BLaER1 treated with 17β-estradiol and CSF1 and Interleukin-3, amounts not matched to agents 10 nM and 100 nM (cell line): Measurements from ENCODE around the gene MYO1A.
"Not testable (repeated sequence)": the region's sequence is repeated elsewhere in the genome, so short reads cannot be mapped to it uniquely, and the experiment has no call there.

ENCODE experiments used
- H3K27ac ChIP-seq, 11 experiments: shearing (Covaris generic); formaldehyde crosslinking; 2 replicates each; pipeline ENCODE4 v1.8.1; 2022
- H3K27me3 ChIP-seq, 11 experiments: shearing (Covaris generic); formaldehyde crosslinking; 2 replicates each; pipeline ENCODE4 v1.8.1; 2022
- H3K36me3 ChIP-seq, 11 experiments: shearing (Covaris generic); formaldehyde crosslinking; 2 replicates each; pipeline ENCODE4 v1.8.1; 2022
- H3K4me1 ChIP-seq, 10 experiments: shearing (Covaris generic); formaldehyde crosslinking; 2 replicates each; pipeline ENCODE4 v1.8.1; 2022
- H3K4me2 ChIP-seq, 11 experiments: shearing (Covaris generic); formaldehyde crosslinking; 2 replicates each; pipeline ENCODE4 v1.8.1; 2022
- H3K4me3 ChIP-seq, 10 experiments: shearing (Covaris generic); formaldehyde crosslinking; 2 replicates each; pipeline ENCODE4 v1.8.1; 2022
- H3K9ac ChIP-seq, 11 experiments: shearing (Covaris generic); formaldehyde crosslinking; 2 replicates each; pipeline ENCODE4 v1.8.1; 2022
- H3K9me3 ChIP-seq, 11 experiments: shearing (Covaris generic); formaldehyde crosslinking; replicated peaks in 1 of 11; 2 replicates each; pipeline ENCODE4 v1.8.1; 2022
- H4K20me1 ChIP-seq, 11 experiments: shearing (Covaris generic); formaldehyde crosslinking; 2 replicates each; pipeline ENCODE4 v1.8.1; 2022
- Cebpa-rat ChIP-seq, 11 experiments: shearing (Covaris generic); IDR thresholded peaks; 2 replicates each; pipeline ENCODE4 v1.8.1; 2022

The MYO1A gene

GRCh38 chr12:57039016-57039798, 10.7 kb downstream of the MYO1A start:
- H3K4me2 ChIP-seq = peak overlapping the region in 3 of 11 experiments; percentile 6 to 47 (median 42); a peak in 4 of 22 replicates
- no peaks in the 10 kb centered on the region for H3K9me3 ChIP-seq
- no peaks in the 10 kb centered on the region for H3K36me3 ChIP-seq
- H3K4me3 ChIP-seq = no peak overlapping the region
- H3K27me3 ChIP-seq = no peaks in the 10 kb centered on the region
- peaks cover 0 to 24% (median 4%) of the 10 kb centered on the region in 10 experiments; a peak in 9 of 20 replicates for H3K4me1 ChIP-seq
- H4K20me1 ChIP-seq = no peaks in the 10 kb centered on the region
- H3K9ac ChIP-seq = no peak overlapping the region
- no peak for TF ChIP-seq Cebpa-rat (IDR thresholded peaks at IDR 0.05)
- no peak overlapping the region for H3K27ac ChIP-seq

- no peaks in the 10 kb centered on the region for H3K27me3 ChIP-seq
- no peak overlapping the region for H3K4me3 ChIP-seq
- no peak overlapping the region for H3K9ac ChIP-seq
- no peak overlapping the region for H3K4me2 ChIP-seq
- no peak for TF ChIP-seq Cebpa-rat (IDR thresholded peaks at IDR 0.05)
- no peaks in the 10 kb centered on the region for H3K9me3 ChIP-seq
- no peak overlapping the region for H3K27ac ChIP-seq
- H3K4me1 ChIP-seq = peaks cover 0 to 24% (median 4%) of the 10 kb centered on the region in 10 experiments; a peak in 9 of 20 replicates
- no peaks in the 10 kb centered on the region for H3K36me3 ChIP-seq
- no peaks in the 10 kb centered on the region for H4K20me1 ChIP-seq
Measured at GRCh38 chr12:57037264-57037663, 12.7 kb downstream of the MYO1A start.

GRCh38 chr12:57033431-57033830, 16.5 kb downstream of the MYO1A start:
- H3K27ac ChIP-seq = no peak overlapping the region
- H4K20me1 ChIP-seq = no peaks in the 10 kb centered on the region
- H3K36me3 ChIP-seq = no peaks in the 10 kb centered on the region
- no peak overlapping the region for H3K4me3 ChIP-seq
- no peaks in the 10 kb centered on the region for H3K9me3 ChIP-seq
- no peak overlapping the region for H3K4me2 ChIP-seq
- no peak overlapping the region for H3K9ac ChIP-seq
- H3K4me1 ChIP-seq = peaks cover 11 to 17% (median 13%) of the 10 kb centered on the region in 10 experiments
- TF ChIP-seq Cebpa-rat (IDR thresholded peaks at IDR 0.05) = no peak
- no peaks in the 10 kb centered on the region for H3K27me3 ChIP-seq

GRCh38 chr12:57031789-57032188, 18.1 kb downstream of the MYO1A start:
- Histone ChIP-seq H3K4me2 (peak overlapping the region in 7 of 11 experiments; percentile 37 to 60 (median 51); a peak in 10 of 22 replicates), H3K4me1 (peaks cover 11 to 22% (median 16%) of the 10 kb centered on the region in 10 experiments), H3K27me3 (no peaks in the 10 kb centered on the region), H3K36me3 (no peaks in the 10 kb centered on the region), H3K9me3 (no peaks in the 10 kb centered on the region), H3K4me3 (no peak overlapping the region), H3K9ac (no peak overlapping the region), H3K27ac (no peak overlapping the region), H4K20me1 (no peaks in the 10 kb centered on the region)
- TF ChIP-seq Cebpa-rat (IDR thresholded peaks at IDR 0.05) = no peak

GRCh38 chr12:57031138-57031725, 18.7 kb downstream of the MYO1A start:
- Histone ChIP-seq H3K4me2 (peak overlapping the region; percentile 37 to 60 (median 52)), H3K4me1 (peaks cover 11 to 22% (median 16%) of the 10 kb centered on the region in 10 experiments), H3K27ac (peak overlapping the region in 2 of 11 experiments; percentile 25 to 40; a peak in 1 of 22 replicates), H3K27me3 (no peaks in the 10 kb centered on the region), H4K20me1 (no peaks in the 10 kb centered on the region), H3K9me3 (no peaks in the 10 kb centered on the region), H3K36me3 (no peaks in the 10 kb centered on the region), H3K9ac (no peak overlapping the region), H3K4me3 (no peak overlapping the region)
- TF ChIP-seq Cebpa-rat (IDR thresholded peaks at IDR 0.05) = no peak

- Histone ChIP-seq H3K4me1 (peaks cover 11 to 22% (median 16%) of the 10 kb centered on the region in 10 experiments), H3K27me3 (no peaks in the 10 kb centered on the region), H3K27ac (no peak overlapping the region), H3K9me3 (no peaks in the 10 kb centered on the region), H3K4me2 (no peak overlapping the region), H4K20me1 (no peaks in the 10 kb centered on the region), H3K36me3 (no peaks in the 10 kb centered on the region), H3K4me3 (no peak overlapping the region), H3K9ac (no peak overlapping the region)
- no peak for TF ChIP-seq Cebpa-rat (IDR thresholded peaks at IDR 0.05)
Measured at GRCh38 chr12:57029457-57029856, 20.5 kb downstream of the MYO1A start.

GRCh38 chr12:57027805-57028153, 22.1 kb downstream of the MYO1A start:
- TF ChIP-seq Cebpa-rat (IDR thresholded peaks at IDR 0.05) = no peak
- H3K4me3 ChIP-seq = no peak overlapping the region
- H3K9ac ChIP-seq = no peak overlapping the region
- no peak overlapping the region for H3K27ac ChIP-seq
- H3K4me1 ChIP-seq = peaks cover 11 to 22% (median 16%) of the 10 kb centered on the region in 10 experiments
- peak overlapping the region in 2 of 11 experiments; percentile 3 to 8; a peak in 1 of 22 replicates for H3K4me2 ChIP-seq
- no peaks in the 10 kb centered on the region for H3K27me3 ChIP-seq
- no peaks in the 10 kb centered on the region for H4K20me1 ChIP-seq
- H3K9me3 ChIP-seq = no peaks in the 10 kb centered on the region
- no peaks in the 10 kb centered on the region for H3K36me3 ChIP-seq

- H4K20me1 ChIP-seq = no peaks in the 10 kb centered on the region
- H3K4me1 ChIP-seq = peaks cover 11 to 22% (median 16%) of the 10 kb centered on the region in 10 experiments
- no peak overlapping the region for H3K27ac ChIP-seq
- H3K9me3 ChIP-seq = no peaks in the 10 kb centered on the region
- H3K4me2 ChIP-seq = peak overlapping the region in 3 of 11 experiments; percentile 3 to 27 (median 5); a peak in 2 of 22 replicates
- H3K27me3 ChIP-seq = no peaks in the 10 kb centered on the region
- no peak overlapping the region for H3K9ac ChIP-seq
- no peak for TF ChIP-seq Cebpa-rat (IDR thresholded peaks at IDR 0.05)
- no peaks in the 10 kb centered on the region for H3K36me3 ChIP-seq
- no peak overlapping the region for H3K4me3 ChIP-seq
Measured at GRCh38 chr12:57027011-57027804, 22.7 kb downstream of the MYO1A start.

- Histone ChIP-seq H3K27ac (no peak overlapping the region), H3K4me2 (no peak overlapping the region), H4K20me1 (no peaks in the 10 kb centered on the region), H3K27me3 (no peaks in the 10 kb centered on the region), H3K4me1 (peaks cover 0 to 16% (median 8%) of the 10 kb centered on the region in 10 experiments; a peak in 12 of 20 replicates), H3K4me3 (no peak overlapping the region), H3K36me3 (no peaks in the 10 kb centered on the region), H3K9ac (no peak overlapping the region), H3K9me3 (no peaks in the 10 kb centered on the region)
- no peak for TF ChIP-seq Cebpa-rat (IDR thresholded peaks at IDR 0.05)
Measured at GRCh38 chr12:57025196-57025595, 24.7 kb downstream of the MYO1A start.

- H3K27me3 ChIP-seq, H3K9ac ChIP-seq, H3K27ac ChIP-seq, H3K9me3 ChIP-seq, H3K4me2 ChIP-seq, H4K20me1 ChIP-seq, H3K36me3 ChIP-seq, H3K4me3 ChIP-seq: not testable (repeated sequence)
- H3K4me1 ChIP-seq = peaks cover 0 to 33% (median 7%) of the 10 kb centered on the region in 10 experiments; a peak in 12 of 20 replicates
Measured at GRCh38 chr12:57022324-57022723, 27.6 kb downstream of the MYO1A start.
